C4-2B (cell line): ENCODE measurements around the gene NRXN3.

Experiments
- CTCF ChIP-seq: fragments of 450-650 bp; conservative IDR thresholded peaks from 2 replicates; pipeline ENCODE4 v1.5.1; 2017; ENCODE audit warnings: mild to moderate bottlenecking
- ZFX ChIP-seq: fragments of 450-650 bp; IDR thresholded peaks from 2 replicates; pipeline ENCODE4 v1.6.1; 2017

GRCh38 chr14:78131616-78132015 lies 38.6 kb upstream of the NRXN3 start:
- TF ChIP-seq CTCF (no peak), ZFX (no peak)
